Esophagus squamous epithelium (tissue), 5 donors: ENCODE results near the gene GNB1L. TPM values are rescaled to one million over a fixed set of nuclear protein-coding genes. Genes with fewer than 3 reads are reported as not detected.

Source experiments
- DNase-seq: peaks from one replicate; lab custom pipeline; 2025; lab: John Stamatoyannopoulos, UW
- H3K27ac ChIP-seq, 4 donors: fragments of 200-600 bp; sonication (generic); one replicate each; pipeline ENCODE4 v1.5.1; 2016 to 2019; ENCODE audit warnings: mild to moderate bottlenecking in 1 of 4
- H3K27me3 ChIP-seq, 4 donors: fragments of 200-600 bp; sonication (generic); 1 replicate in 3 of 4; 2 replicates in 1 of 4; pipeline versions ENCODE4 v1.5.1 to v1.6.0; 2017 to 2021; ENCODE audit warnings: antibody characterized with exemption in 1 of 4
- H3K36me3 ChIP-seq, 3 donors: fragments of 200-600 bp; sonication (generic); one replicate each; pipeline ENCODE4 v1.5.1; 2016 to 2019
- H3K4me1 ChIP-seq, 3 donors: fragments of 200-600 bp; sonication (generic); one replicate each; pipeline ENCODE4 v1.5.1; 2017 to 2019
- H3K4me3 ChIP-seq, 4 donors: fragments of 200-600 bp; sonication (generic); 1 replicate in 3 of 4; 2 replicates in 1 of 4; pipeline ENCODE4 v1.5.1; 2016 to 2019; ENCODE audit warnings: mild to moderate bottlenecking in 2 of 4, moderate library complexity in 1 of 4
- H3K9me3 ChIP-seq, 3 donors: fragments of 200-600 bp; sonication (generic); one replicate each; pipeline ENCODE4 v1.5.1; 2016 to 2019
- POLR2A ChIP-seq, 4 donors: fragments of 450-650 bp; IDR thresholded peaks; one replicate each; pipeline ENCODE4 v1.6.1; 2017; ENCODE audit warnings: antibody characterized with exemption in 4 of 4, mild to moderate bottlenecking in 4 of 4, moderate library complexity in 3 of 4
- WGBS, 2 donors: methylation state at CpG; one replicate each; pipeline ENCODE4 v1.1.5; 2018; 5-methylcytosine and 5-hydroxymethylcytosine counted together
- intact Hi-C: fragments of 100-400 bp; cut with DNase I; formaldehyde crosslinking; loops from one replicate; pipeline ENCODE4 v1.15.0; 2022
- total RNA-seq, 4 donors: library from RNA; depleted of rRNA; stranded (reverse); fragments of >200 nt; gene quantifications; one replicate each; pipeline ENCODE4 v1.1.0, GENCODE V29; 2016
- TF ChIP-seq, protein P1 (sequence below), 6 experiments: fragments of 450-650 bp in 4 of 6; fragments of 200-600 bp in 2 of 6; sonication (generic) in 2 of 6; IDR thresholded peaks; one replicate each; pipeline ENCODE4 v1.5.1; 2016 to 2019; ENCODE audit warnings: antibody characterized with exemption in 6 of 6, mild to moderate bottlenecking in 4 of 6, moderate library complexity in 4 of 6
- donor health status: DM: yes; HTN: yes; CAD: no.

The GNB1L gene
- total RNA-seq, 4 donors from 2014 or later = 5.7 to 8.5 (median 6.4) TPM

DNA sequence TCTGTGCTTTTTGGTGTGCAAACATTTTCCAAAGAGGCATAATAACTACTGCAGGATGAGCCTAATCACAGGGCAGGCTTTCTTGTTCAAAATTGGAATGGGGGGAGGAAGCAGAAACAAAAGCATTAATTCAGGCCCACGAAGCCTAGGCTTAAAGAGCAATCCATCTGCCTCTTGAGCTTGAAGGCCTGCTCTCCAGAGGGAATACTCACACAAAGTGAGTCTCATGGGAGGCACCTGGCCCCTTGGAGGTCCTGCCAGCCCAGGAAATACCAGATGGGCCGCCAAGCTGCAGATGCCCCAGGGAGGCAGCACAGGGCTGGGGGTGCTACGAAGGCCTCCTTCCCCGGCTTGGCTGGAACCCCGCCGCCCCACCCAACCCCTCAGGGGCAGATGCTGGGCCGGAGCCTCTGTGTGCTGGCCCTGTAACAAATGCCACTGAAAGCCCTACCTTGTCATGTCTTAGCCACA lies 47.6 kb upstream of the GNB1L start:
- peaks cover 0 to 5% (median 0%) of the 10 kb centered on the region in 3 donors for H3K4me1 ChIP-seq
- H3K27me3 ChIP-seq = no peaks in the 10 kb centered on the region
- no peak overlapping the region for H3K4me3 ChIP-seq
- H3K27ac ChIP-seq = no peak overlapping the region
- peaks cover 0 to 78% (median 4%) of the 10 kb centered on the region in 3 donors for H3K36me3 ChIP-seq
- TF ChIP-seq POLR2A (IDR thresholded peaks at IDR 0.05) = no peak
- TF ChIP-seq, protein P1, sequence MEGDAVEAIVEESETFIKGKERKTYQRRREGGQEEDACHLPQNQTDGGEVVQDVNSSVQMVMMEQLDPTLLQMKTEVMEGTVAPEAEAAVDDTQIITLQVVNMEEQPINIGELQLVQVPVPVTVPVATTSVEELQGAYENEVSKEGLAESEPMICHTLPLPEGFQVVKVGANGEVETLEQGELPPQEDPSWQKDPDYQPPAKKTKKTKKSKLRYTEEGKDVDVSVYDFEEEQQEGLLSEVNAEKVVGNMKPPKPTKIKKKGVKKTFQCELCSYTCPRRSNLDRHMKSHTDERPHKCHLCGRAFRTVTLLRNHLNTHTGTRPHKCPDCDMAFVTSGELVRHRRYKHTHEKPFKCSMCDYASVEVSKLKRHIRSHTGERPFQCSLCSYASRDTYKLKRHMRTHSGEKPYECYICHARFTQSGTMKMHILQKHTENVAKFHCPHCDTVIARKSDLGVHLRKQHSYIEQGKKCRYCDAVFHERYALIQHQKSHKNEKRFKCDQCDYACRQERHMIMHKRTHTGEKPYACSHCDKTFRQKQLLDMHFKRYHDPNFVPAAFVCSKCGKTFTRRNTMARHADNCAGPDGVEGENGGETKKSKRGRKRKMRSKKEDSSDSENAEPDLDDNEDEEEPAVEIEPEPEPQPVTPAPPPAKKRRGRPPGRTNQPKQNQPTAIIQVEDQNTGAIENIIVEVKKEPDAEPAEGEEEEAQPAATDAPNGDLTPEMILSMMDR (IDR thresholded peaks at IDR 0.05) = no peak
- WGBS, 2 donors = 29 to 47% methylated on average over 1 to 2 of the region's 7 CpGs
- intact Hi-C loops = no loop called here
- H3K9me3 ChIP-seq = no peaks in the 10 kb centered on the region
- no peak for DNase-seq

- TF ChIP-seq, protein P1 (IDR thresholded peaks at IDR 0.05) = no peak
- no peak for TF ChIP-seq POLR2A (IDR thresholded peaks at IDR 0.05)
- WGBS, 2 donors = 78 to 90% methylated on average over 10 to 11 of the region's 11 CpGs
- peaks cover 0 to 80% (median 4%) of the 10 kb centered on the region in 3 donors for H3K36me3 ChIP-seq
- no peak overlapping the region for H3K4me3 ChIP-seq
- DNase-seq = no peak
- H3K27ac ChIP-seq = no peak overlapping the region
- no peaks in the 10 kb centered on the region for H3K9me3 ChIP-seq
- intact Hi-C loops = no loop called here
- peaks cover 0 to 5% (median 0%) of the 10 kb centered on the region in 3 donors for H3K4me1 ChIP-seq
- no peaks in the 10 kb centered on the region for H3K27me3 ChIP-seq
Observed at GRCh38 chr22:19901577-19902244, 47.0 kb upstream of the GNB1L start.

GRCh38 chr22:19900707-19901436 lies 46.2 kb upstream of the GNB1L start:
- peaks cover under 1 to 76% (median 4%) of the 10 kb centered on the region in 3 donors for H3K36me3 ChIP-seq
- no peak for TF ChIP-seq POLR2A (IDR thresholded peaks at IDR 0.05)
- TF ChIP-seq, protein P1 (IDR thresholded peaks at IDR 0.05) = no peak
- no peaks in the 10 kb centered on the region for H3K9me3 ChIP-seq
- DNase-seq = no peak
- no peak overlapping the region for H3K27ac ChIP-seq
- no peak overlapping the region for H3K4me3 ChIP-seq
- intact Hi-C loops = no loop called here
- H3K4me1 ChIP-seq = peaks cover 0 to 5% (median 0%) of the 10 kb centered on the region in 3 donors
- WGBS, 2 donors = 73 to 89% methylated on average over 5 of the region's 13 CpGs
- H3K27me3 ChIP-seq = no peaks in the 10 kb centered on the region

DNA sequence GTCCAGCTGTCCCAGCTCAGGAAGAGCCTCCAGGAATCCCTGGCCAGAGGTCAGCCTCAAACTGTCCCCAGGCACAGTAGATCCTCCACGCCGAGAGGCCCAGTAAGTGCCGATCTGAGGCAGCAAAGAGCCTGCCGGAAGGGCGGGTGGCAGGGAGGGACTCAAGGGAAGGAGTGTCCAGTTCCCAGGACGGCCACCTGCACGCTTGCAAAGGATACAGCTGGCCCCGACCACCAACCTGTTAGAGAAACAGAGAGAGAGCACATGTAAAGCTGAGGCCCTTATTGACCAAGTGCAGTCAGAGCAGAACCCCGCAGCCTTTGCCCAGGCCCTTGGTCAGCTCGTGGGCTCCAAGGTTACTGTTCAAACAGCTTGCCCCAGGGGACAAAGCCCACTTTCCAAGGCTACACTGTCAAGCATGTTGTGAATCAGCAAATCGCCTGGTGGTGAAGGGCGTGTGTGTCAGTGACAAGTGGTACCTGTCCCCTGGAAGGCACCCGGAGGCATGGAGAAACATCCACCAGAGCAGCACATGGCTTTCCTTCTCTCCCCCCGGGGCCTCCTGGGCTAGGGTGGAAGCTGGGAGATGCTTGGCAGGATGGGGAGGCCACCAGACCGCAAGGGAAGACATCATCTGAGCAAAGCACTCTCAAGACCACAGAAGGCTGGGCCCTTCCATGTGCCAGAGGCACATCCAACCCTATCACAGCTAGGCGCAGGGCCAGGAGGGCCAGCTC lies 44.3 kb upstream of the GNB1L start:
- Histone ChIP-seq H3K36me3 (peaks cover 4 to 84% (median 8%) of the 10 kb centered on the region in 3 donors), H3K27ac (no peak overlapping the region), H3K9me3 (no peaks in the 10 kb centered on the region), H3K4me3 (no peak overlapping the region), H3K27me3 (no peaks in the 10 kb centered on the region), H3K4me1 (peaks cover 0 to 5% (median 0%) of the 10 kb centered on the region in 3 donors)
- DNase-seq = no peak
- intact Hi-C loops = no loop called here
- TF ChIP-seq POLR2A (IDR thresholded peaks at IDR 0.05) = no peak
- WGBS, 2 donors = 81 to 92% methylated on average over 4 to 6 of the region's 16 CpGs

DNA sequence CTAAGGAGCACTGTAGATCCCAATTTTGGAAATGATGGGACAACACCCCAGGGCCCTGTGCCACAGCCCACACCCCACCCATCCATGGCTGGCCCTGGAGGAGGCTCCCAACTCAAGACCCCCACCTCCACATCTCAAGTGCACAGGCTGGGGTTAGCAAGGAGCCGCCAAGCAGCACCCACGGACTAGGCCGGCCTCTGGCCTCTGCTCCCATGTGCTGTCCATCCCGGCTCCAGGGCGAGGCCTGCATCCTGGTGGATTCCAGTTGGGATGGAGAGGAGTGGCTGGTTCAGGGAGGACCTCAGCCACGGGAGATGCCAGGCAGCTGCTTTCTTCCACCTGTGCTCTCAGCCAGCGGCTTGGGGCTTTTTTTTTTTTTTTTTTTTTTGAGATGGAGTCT lies 43.5 kb upstream of the GNB1L start:
- Histone ChIP-seq H3K9me3 (no peaks in the 10 kb centered on the region), H3K27ac (no peak overlapping the region), H3K4me1 (peaks cover 0 to 5% (median 0%) of the 10 kb centered on the region in 3 donors), H3K4me3 (no peak overlapping the region), H3K27me3 (no peaks in the 10 kb centered on the region), H3K36me3 (peaks cover 4 to 85% (median 8%) of the 10 kb centered on the region in 3 donors)
- WGBS, 2 donors = 80 to 96% methylated on average over 4 to 7 of the region's 7 CpGs
- no peak for DNase-seq
- TF ChIP-seq, protein P1 (IDR thresholded peaks at IDR 0.05) = no peak
- no peak for TF ChIP-seq POLR2A (IDR thresholded peaks at IDR 0.05)
- intact Hi-C loops = no loop called here
